K562 (cell line): ENCODE measurements around the gene PCP2. TPM values are rescaled to one million over a fixed set of nuclear protein-coding genes. Genes with fewer than 3 reads are reported as not detected.

Experiments used
- FIP1L1 ChIP-seq: fragments of 200-400 bp; formaldehyde crosslinking; IDR thresholded peaks from 2 replicates; pipeline ENCODE4 v1.6.1; 2018; ENCODE audit warnings: mild to moderate bottlenecking, low read depth, low read length; ENCODE audit not compliant: poor library complexity, severe bottlenecking
- HOMEZ ChIP-seq: fragments of 250-450 bp; sonication (Bioruptor Pico); IDR thresholded peaks from 2 replicates; pipeline ENCODE4 v1.4.0; 2020; ENCODE audit warnings: mild to moderate bottlenecking, moderate library complexity
- KAT7 ChIP-seq: sonication (generic); formaldehyde crosslinking; IDR thresholded peaks from 2 replicates; pipeline ENCODE4 v1.8.0; 2022; ENCODE audit warnings: missing genetic modification reagents, mild to moderate bottlenecking, borderline replicate concordance
- RBFOX2 ChIP-seq: fragments of 200-400 bp; formaldehyde crosslinking; IDR thresholded peaks from 2 replicates; pipeline ENCODE4 v1.6.1; 2017; ENCODE audit warnings: low read depth, mild to moderate bottlenecking, low read length, moderate library complexity
- RNF2 ChIP-seq: sonication (generic); IDR thresholded peaks from 2 replicates; pipeline ENCODE4 v1.6.1; 2016
- SMAD1 ChIP-seq: fragments of 150-350 bp; IDR thresholded peaks from 2 replicates; pipeline ENCODE4 v1.6.1; 2014; ENCODE audit warnings: low read length, low read depth; ENCODE audit not compliant: partially characterized antibody
- TAF7 ChIP-seq: fragments of 450-650 bp; IDR thresholded peaks from 2 replicates; pipeline ENCODE4 v1.6.1; 2016; ENCODE audit warnings: missing genetic modification characterization, missing compliant biosample characterization
- TFAP4 ChIP-seq: sonication (generic); formaldehyde crosslinking; IDR thresholded peaks from 2 replicates; pipeline ENCODE4 v1.8.0; 2022; ENCODE audit warnings: missing genetic modification reagents, mild to moderate bottlenecking, moderate library complexity, borderline replicate concordance
- ZFX ChIP-seq: sonication (generic); formaldehyde crosslinking; IDR thresholded peaks from 2 replicates; pipeline ENCODE4 v1.8.0; 2022; ENCODE audit warnings: mild to moderate bottlenecking, missing genetic modification reagents, moderate library complexity
- ZNF431 ChIP-seq: sonication (generic); formaldehyde crosslinking; IDR thresholded peaks from 2 replicates; pipeline ENCODE4 v1.8.0; 2022; ENCODE audit warnings: mild to moderate bottlenecking, missing genetic modification reagents
- ZSCAN32 ChIP-seq: fragments of 450-650 bp; formaldehyde crosslinking; IDR thresholded peaks from 2 replicates; pipeline ENCODE4 v1.4.0; 2020; ENCODE audit warnings: mild to moderate bottlenecking, moderate library complexity
- polyA plus RNA-seq, 8 experiments: library from polyadenylated mRNA; depleted of rRNA in 4 of 8; stranded (reverse) in 5 of 8; unstranded in 3 of 8; fragments of >200 nt; fragmentation: Nextera tagmentation in 2 of 8; fragmentation: Illumina TruSeq in 1 of 8; extraction: Ambion mirVana in 2 of 8; extraction: Trizol in 1 of 8; gene quantifications; 2 replicates each; pipeline versions ENCODE4 v1.2.1 to v1.2.3, GENCODE V29; 2011 to 2014; ENCODE audit warnings: inconsistent platforms in 1 of 8, missing spikeins in 1 of 8
- total RNA-seq, 7 experiments: library from RNA; depleted of rRNA in 6 of 7; stranded (reverse); fragments of >200 nt in 6 of 7; fragmentation: Illumina TruSeq in 2 of 7; extraction: Trizol in 2 of 7; gene quantifications; 2 replicates each; pipeline versions ENCODE4 v1.2.1 to v1.2.3, GENCODE V29; 2011 to 2021; ENCODE audit warnings: low replicate concordance in 1 of 7

PCP2 gene
- total and polyA plus RNA-seq, 9 of the 15 experiments (the other 6 are each of a cell fraction or from before 2014, with no cell fraction given): 0.17 to 1.3 (median 0.49) TPM; not detected in 3

GRCh38 chr19:7636691-7637373, 3.3 kb upstream of the PCP2 start, which contains the start of gene STXBP2 (continued):
- TF ChIP-seq ZFX: peak; percentile 17; the same call in 1 of the 2 replicates
- peak; percentile 17 for TF ChIP-seq SMAD1
- no peak for TF ChIP-seq FIP1L1
- TF ChIP-seq KAT7 (CRISPR knock-in tag): no peak
- peak; percentile 33 for TF ChIP-seq TFAP4
- no peak for TF ChIP-seq HOMEZ (CRISPR knock-in tag)
- peak; percentile 34; the same call in 1 of the 2 replicates for TF ChIP-seq RNF2
- TF ChIP-seq ZSCAN32 (CRISPR knock-in tag): no peak
- peak; percentile 75 for TF ChIP-seq ZNF431 (CRISPR knock-in tag)
- TF ChIP-seq TAF7: peak; percentile 67
- TF ChIP-seq RBFOX2: peak; percentile 78
- TF ChIP-seq, all 486 proteins: peak for 83
